HG02623 (cell line): ENCODE data around the gene AP1M1.

ENCODE experiments used
- ATAC-seq: cut with Tn5 transposase; IDR thresholded peaks from one replicate; pipeline ENCODE4 v1.9.1; 2021; ENCODE audit warnings: moderate library complexity; ENCODE audit not compliant: unreplicated experiment

AP1M1 gene

DNA sequence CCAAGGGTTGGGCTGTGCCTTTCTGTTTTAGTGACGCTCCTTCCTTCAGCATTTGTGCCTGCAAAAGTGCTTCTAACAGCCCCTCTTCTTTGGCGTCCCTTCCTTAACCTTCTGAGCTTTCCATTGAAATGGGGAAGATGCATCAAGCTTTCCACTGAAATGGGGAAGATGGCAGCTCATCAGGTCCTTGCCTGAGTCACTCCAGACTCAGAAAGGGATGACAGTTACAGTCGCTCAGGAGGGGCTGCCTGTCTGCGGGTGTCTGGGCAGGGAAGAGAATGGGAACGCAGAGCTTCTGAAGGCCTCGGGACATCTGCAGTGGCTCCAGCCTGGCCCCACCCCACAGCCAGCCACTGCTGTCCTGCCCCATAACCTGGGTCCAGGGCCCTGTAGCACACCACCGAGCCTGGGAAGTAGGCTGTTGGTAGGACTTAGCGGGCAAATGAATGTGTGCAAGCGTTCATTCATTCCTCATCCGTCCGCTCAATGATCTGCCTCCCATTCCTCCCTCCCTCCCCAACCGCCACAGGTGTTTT is 9.8 kb downstream of the AP1M1 start:
- no peak for ATAC-seq

DNA sequence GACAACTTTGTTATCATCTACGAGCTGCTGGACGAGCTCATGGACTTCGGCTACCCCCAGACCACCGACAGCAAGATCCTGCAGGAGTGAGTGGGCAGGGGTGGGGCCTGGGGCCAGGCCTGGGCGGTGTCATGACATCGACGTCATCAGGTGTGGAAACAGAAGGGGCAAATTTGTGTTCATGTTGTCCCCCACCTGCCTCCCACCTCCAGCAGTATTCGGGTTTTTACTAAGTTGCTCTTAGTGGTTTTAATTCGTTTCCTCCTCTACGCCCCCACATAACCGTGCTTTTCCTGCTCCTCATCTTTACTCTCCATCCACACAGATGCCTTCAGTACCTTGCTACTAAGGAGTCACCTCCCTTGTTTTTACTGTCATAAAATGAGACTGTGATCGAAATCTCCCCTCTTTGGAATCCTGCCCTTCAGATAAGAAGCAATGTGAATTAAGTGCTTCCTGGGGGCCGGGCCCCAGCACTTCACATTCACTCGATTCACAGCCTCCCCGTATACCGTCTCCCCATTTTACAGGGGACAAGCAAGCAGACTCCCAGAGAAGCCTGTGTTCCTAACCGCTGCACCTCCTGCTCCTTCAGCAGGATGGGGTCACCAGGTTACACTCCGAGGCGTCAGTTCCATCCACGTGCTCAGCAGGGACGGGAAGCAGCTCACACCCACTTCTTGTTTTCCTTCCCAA is 10.5 kb downstream of the AP1M1 start:
- no peak for ATAC-seq

DNA sequence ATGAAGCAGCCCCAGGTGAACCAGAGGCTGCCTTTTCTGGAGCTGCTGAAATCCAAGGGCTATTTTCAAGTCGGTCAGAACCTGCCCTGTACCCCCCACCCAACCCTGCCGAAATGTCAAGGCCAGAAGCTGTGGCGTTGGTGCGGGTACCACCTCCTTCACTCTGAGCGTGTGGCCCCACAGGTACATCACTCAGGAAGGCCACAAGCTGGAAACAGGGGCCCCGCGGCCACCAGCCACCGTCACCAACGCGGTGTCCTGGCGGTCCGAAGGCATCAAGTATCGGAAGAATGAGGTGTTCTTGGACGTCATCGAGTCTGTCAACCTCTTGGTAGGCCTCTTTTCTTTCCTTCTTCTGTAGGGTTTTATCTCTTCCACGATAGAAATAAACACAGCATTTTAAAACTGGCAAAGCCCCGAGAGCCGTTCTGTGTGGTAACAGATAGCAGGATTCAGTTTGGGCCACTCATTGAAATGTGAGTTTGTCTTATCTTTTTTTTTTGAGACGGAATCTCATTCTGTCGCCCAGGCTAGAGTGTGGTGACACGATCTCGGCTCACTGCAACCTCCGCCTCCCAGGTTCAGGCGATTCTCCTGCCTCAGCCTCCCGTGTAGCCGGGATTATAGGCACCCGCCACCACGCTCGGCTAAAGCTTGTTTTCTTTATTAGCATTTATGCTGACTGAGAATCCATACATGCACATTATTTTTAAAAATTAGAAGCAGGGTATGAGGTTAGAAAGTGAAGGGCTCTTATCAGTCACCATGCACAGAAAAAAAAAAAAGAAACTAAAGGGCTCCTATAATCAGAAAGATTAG is 11.3 kb downstream of the AP1M1 start:
- ATAC-seq: no peak

DNA sequence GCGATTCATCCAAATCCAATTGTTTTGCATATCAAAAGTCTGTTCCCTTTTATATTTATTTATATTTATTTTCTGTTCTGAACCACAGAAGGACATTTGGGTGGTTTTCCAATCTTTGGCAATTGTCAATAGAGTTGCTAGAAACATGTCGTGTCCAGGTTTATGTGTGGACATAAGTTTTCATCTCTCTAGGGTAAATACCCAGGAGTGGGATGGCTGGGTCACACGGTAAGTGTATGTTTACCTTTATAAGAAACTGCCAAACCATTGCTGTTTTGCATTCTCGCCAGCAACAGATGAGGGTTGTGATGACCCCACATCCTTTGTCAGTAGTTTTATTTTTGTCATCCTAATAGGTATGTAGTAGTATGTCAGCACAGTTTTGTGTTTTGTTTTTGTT is 12.5 kb downstream of the AP1M1 start:
- ATAC-seq: no peak

DNA sequence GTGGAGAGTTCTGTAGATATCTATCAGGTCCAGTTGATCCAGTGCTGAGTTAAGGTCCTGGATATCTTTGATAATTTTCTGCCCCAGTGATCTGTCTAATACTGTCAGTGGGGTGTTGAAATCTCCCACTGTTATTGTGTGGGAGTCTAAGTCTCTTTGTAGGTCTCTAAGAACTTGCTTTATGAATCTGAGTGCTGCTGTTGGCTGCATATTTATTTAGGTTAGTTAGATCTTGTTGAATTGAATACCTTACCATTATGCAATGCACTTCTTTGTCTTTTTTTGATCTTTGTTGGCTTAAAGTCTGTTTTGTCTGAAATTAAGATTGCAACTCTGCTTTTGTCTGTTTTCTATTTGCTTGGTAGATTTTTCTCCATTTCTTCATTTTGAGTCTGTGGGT is 15.4 kb downstream of the AP1M1 start:
- ATAC-seq: no peak

DNA sequence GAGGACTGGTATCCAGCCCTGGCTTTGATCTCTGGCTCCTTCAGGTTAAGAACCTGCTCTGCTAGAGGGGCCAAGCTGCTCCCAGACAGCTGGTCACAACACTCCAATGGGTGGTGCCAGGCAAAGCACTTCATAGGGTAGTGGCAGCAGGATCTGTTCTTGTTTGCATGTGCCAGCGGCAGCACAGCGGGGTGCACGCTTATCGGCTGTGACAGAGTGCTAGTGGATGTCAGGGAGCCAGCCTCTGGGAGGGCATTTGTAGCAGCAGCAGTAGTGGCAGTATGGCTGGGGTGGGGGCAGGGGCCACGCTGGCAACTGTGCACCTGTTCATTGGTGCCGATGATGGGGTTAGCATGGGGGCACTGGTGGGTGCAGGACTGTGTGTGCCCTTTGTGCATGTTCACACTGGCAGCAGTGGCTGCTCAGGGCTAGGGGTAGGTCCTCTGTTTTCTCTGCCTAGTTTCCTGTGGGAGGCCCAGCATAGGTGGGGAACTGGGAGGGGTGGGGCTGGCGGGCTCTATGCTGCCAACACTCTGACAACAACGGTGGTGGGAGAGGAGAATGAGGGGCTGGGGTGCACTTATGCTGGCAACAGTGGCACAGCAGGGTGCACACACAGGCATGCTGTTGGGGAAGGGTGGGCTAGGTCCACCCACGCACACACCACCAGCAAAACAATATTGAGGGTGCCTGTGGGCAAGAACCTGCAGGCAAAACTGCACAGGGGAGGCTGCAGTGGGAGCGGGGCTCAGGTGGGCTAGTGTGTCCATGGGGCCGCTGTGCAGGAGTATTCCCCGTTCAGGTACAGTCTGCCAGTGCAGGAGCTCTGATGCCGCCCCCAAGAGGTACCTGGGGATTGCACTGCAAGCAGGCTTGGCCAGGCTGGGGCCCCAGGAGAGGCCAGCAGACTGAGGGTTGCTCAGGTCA is 19.3 kb downstream of the AP1M1 start:
- no peak for ATAC-seq

DNA sequence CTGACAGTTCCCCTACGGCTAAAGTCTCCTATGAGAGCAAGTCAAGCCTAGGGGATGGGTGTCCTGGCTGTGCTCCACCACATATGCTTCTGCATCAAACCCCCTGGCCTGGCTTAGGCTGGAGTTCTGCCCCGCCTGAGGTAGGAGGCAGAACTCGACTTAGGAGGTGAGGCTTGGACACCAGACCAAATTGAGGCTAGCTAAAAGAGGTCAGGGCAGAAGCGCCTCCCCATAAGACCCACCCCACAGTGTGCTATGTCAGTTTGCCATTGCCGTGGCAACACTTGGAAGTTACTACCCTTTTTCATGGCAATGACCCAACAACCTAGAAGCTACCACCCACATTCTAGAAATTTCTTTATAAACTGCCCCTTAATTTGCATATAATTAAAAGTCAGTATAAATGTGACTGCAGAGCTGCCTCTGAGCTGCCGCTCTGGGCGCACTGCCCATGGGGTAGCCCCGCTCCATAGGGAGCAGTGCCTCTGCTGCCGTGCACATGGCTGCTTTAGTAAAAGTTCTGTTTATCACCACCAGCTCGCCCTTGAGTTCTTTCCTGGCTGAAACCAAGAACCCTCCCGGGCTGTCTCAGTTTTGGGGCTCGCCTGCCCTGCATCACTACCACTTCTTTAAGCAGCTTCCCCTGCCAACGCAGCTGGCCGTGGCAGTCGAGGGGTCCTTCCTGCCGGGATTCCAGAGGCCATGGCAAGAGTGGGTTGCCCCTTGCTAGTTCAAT is 20.2 kb downstream of the AP1M1 start:
- ATAC-seq: no peak

DNA sequence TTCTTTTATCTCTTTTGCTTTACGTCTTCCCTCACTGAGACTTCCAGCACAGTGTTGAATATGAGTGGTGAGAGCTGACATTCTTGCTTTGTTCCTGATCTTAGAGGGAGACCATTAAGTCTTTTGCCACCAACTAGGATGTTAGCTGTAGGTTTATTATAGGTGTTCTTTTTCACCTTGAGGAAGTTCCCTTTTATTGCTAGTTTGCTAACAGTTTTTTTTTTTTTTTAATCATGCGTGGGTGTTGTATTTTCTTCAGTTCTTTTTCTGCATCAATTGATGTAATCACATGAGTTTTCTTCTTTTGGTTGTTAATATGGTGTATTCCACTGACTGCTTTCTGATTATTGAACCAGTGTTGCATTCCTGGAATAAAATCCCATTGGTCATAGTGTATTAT is 21.1 kb downstream of the AP1M1 start:
- no peak for ATAC-seq

DNA sequence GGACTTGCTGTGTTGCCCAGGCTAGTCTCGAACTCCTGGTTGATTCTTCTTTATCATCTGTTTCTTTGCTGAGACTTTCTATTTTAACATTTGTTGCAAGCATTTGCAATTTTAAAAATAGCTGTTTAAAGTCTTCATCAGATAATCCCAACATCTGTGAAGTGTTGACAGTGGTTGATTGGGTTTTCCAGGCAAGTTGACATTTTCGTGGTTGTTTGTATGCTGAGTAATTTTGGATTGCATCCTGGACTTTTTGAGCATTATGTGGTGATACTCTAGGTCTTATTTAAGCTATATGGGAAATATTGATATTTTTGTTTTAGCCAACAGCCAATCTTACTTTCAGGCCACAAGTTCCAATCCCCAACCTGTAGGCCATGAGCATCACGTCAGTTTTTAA is 25.1 kb downstream of the AP1M1 start:
- no peak for ATAC-seq

DNA sequence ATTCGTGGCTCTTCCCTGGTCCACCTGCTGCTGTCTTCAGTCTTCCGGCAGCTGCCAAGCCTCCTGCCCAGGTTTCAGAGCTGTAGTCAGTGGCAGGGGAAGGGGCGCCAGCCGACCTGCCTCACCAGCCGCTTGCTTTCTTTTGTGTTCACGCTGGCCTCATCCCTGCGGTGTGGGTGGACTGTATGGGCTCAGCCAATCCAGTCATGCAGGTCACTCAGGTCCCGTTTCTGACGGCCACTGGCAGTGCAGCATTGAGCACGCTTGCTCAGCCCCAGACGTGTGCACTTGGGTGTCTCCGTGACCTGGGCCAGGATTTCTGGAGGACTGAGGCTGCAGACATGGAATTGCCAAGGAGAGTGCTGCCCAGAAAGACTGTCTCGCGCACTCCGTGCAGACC is 26.0 kb downstream of the AP1M1 start:
- no peak for ATAC-seq

DNA sequence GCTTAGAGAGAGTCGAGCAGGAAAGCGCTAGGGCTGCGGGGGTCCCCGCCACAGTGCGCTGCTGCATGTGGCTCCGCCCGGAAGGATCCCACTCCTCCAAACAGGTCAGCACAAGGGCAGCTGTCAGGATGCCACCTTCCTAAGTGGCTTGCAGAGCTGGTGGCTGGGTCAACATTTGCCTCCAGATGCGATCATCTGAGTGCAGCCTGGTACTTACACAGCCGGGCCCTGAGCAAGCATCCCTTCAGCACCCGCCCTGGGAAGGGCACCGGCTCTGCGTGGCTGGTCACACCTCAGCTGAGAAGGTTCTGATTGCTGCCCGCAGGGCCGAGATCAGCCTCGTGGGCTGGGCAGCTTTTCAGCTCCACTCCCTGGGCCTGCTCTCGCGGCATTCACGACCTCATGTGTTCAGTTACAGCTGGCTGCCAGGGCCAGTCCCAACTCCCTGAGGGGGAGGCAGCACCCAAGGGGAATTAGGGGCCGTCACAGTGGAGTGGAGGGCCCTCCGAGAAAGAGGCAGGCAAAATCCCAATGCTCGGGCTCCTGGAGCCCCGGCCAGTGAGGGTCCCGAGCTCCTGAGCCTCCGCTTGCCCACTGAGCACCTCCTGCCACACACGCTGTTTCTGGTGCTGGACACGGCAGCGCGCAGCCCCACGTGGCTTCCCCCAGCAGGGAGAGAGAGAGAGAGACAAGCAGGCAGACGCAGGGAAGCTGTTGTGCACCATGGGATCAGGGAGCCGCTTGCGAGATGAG is 26.8 kb downstream of the AP1M1 start:
- no peak for ATAC-seq

DNA sequence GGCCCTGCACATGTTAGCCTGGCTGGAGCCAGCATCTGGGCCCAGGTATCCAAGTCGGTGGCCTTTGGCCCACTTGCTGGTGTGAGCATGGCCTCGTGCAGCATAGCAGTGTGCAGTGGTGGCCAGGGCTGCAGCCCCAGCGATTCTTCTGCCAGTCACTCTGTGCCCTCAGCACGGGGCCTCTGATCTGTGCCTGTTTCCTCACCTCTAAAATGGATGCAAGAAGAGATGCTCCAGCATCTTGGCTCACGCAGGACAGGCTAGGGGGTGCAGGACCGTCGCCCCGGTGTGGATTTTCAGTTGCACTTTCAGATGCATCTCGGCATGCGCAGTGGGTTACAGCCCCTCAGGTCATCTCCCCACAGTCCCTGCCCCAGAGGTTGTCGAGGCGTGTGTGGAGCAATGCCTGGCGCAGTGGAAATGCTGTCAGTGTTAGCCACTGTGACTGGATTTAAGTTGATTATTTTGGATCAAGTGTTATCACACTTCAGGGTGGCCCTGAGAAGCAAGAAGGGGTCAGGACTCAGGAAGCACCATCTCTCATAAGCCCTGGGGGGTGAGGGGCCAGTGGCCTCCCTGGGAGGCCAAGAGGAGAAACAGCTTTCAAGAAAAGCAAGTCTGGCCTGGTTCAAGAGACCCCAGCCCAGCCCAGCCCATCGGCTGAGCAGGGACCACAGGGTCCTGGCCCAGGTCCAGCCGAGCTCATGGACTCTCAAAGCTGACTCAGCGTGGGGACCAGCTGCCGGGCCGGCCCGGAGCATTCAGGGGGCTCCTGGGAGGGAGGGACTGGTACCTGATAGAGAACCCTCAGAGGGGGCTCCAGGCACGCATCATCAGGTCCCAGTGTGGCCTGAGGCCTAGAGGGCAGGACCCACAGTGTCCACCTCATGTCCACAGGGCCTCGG is 27.8 kb downstream of the AP1M1 start:
- no peak for ATAC-seq

DNA sequence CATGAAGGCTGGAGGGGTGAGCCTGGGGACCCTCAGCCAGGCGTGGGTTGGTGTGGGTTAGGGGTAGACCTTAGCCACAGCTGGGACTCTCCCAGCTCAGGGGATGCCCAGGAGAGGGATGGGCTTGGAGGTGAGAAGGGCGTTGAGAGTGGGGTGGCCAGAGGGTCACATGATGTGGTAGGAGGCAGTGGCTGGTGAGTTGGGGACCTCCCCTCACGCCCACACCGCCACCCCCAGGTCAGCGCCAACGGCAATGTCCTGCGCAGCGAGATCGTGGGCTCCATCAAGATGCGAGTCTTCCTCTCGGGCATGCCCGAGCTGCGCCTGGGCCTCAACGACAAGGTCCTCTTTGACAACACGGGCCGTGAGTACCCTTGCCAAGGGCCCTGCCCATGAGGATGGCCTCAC is 28.5 kb downstream of the AP1M1 start:
- no peak for ATAC-seq

DNA sequence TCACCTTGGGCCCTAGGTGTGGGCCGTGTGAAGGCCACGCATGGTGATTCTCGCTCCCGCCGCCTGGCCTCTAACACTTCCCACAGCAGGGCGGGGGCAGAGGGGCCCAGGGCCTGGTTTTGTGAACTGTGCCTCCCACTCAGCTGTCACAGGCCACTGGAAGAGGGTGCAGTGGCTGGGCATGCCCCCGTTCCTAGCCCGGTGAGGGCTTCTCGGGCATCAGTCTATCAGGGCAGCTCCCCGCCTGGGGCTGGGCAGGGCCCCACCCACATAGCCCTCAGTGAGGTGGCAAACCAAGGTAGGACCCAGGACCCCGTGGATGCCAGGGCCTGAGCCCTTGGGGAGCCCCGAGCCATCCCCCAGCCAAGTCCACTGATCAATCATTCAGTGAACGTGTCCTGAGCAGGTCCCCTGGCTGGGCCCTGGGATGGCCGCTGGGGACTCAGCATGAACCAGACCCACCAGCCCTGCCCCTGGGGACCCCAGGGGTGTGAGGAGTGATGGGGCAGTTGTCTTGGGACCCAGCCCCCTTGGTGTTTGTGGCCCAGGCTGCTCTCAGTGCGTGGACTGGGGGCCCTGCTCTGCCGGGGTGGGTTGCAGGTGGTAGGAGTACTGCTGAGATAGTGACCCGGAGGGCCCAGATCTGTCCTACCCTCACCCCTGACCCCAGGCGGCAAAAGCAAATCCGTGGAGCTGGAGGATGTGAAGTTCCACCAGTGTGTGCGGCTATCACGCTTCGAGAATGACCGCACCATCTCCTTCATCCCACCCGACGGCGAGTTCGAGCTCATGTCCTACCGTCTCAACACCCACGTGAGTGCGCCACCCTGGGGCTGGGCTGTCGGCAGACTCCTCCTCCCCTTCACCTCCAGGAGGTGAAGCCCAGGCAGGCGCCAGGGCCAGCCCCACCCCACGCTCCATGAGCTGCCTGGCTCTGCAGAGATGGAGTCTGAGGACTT is 29.4 kb downstream of the AP1M1 start:
- ATAC-seq: no peak

DNA sequence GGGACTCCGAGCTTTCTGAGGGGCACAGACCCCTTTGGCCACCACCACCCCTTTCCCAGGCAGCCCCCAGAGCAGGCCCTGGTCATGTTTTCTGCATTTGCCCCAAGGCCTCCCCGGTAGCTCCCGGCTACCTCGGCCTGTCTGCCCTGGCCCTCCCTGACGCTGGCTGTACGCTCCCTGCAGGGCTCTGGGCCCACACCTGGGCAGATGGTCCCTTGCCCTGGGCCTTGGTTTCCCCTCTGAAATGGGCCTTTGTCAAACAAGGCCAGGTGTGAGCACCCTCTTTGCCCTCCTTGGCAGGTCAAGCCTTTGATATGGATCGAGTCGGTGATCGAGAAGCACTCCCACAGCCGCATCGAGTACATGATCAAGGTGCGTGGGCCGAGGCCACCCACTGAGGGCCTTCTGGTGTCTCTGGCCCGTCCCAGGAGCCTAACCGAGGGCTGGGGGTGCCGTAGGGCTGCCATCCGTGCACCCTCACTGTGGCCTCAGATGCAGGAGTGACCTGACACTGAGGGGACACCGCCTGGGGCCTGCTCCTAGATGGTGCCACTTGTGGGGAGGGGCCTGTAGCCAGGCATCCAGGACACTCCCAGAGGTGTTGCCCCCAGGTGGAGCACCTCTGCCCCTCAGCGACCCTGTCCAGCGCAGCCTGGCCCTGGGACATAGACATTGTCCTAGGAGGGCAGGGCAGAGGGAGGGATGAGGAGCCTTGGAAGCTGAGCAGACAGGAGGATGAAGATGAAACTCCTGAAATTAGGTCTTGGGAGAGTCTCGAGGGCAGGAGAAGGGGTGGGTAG is 30.3 kb downstream of the AP1M1 start:
- no peak for ATAC-seq

DNA sequence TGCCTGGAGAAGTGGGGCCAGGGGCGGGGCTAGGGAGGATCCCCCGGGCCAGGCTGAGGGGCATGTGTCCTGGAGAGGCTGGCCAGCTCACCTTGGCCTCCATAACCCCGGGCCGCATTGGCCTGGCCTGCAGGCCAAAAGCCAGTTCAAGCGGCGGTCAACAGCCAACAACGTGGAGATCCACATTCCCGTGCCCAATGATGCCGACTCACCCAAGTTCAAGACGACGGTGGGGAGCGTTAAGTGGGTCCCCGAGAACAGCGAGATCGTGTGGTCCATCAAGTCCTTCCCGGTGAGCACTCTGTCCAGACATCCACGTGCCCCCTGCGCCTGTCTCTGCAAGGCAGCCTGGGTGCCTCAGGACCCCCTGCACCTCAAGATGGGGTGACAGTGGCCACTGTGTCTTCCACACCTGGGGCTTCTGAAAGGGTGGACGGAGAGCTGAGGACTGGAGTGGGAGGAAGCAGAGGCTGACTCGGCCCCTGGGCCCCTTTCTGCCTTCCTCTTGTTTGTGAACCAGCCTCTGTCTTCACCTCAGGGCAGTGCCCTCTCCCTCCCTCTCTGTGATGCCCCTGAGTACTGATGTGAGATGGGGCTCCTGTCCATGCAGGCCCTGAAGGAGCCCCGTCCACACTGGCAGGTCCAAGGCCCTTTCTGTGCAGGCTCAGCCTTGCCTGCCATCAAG is 31.1 kb downstream of the AP1M1 start:
- no peak for ATAC-seq
